HS-27A (cell line): ENCODE results near the gene TFDP2.

Experiments used
- DNase-seq: peaks from one replicate; pipeline ENCODE4 v3.0.0-alpha.2; 2012; ENCODE audit warnings: low read depth, missing footprints

The TFDP2 gene

GRCh38 chr3:142072816-142073215 lies 76.5 kb downstream of the TFDP2 start:
- no peak for DNase-seq

- DNase-seq = no peak
These were observed 83.4 kb downstream of the TFDP2 start for GRCh38 chr3:142065932-142066331.

- no peak for DNase-seq
These were observed 84.0 kb downstream of the TFDP2 start for GRCh38 chr3:142065344-142065743.

DNA sequence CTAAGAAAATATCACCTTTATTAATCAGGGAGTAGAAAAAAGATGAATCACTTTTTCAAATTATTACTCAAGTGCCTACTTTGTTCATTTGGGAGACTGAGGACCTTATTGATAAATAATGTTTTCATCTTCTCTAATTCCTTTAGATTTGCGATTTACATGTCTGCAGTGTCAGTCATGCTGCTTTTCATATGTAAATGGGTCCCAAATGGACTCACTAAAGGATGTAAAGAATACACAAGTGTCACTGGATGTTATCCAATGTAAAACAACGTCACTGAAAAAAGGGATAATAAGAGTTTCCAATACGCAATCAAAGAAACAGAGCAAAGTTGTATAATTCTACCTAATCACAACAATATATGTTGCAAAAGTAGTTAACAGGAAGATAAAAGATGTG lies 84.9 kb downstream of the TFDP2 start:
- no peak for DNase-seq

- DNase-seq = no peak
These were observed 92.0 kb downstream of the TFDP2 start for GRCh38 chr3:142057331-142057725.

DNA sequence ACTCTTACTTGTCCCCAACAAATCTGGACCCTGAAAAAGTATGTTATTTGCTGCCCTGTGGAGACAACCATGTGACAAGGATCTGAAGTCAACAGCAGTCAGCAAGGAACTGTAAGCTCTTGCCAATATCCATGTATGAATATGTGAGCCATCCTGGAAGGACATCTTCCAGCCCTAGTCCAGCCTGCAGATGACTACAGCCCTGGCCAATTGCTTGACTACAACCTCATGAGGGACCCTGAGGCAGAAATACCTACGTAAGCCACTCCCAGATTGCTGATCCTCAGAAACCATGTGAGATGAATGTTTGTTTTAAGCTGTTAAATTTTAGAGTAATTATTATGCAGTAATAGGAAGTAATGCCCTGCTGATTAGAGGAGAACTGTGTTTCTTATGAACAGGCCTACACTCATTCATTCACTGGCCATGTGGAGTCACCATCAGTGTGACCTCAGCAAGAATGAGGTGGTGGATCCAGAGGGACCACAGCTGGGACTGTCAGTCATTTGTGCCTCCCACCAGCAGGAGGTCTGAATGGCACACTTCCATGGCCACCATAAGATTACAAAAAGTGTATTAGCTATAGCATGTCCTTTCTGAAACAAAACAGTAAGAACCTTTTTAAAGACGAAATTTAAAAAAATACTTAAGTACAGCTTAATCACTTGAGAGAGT lies 92.6 kb downstream of the TFDP2 start:
- no peak for DNase-seq

GRCh38 chr3:142053835-142054234 lies 95.5 kb downstream of the TFDP2 start:
- no peak for DNase-seq

- no peak for DNase-seq
These were observed 96.1 kb downstream of the TFDP2 start for GRCh38 chr3:142053244-142053643.

DNA sequence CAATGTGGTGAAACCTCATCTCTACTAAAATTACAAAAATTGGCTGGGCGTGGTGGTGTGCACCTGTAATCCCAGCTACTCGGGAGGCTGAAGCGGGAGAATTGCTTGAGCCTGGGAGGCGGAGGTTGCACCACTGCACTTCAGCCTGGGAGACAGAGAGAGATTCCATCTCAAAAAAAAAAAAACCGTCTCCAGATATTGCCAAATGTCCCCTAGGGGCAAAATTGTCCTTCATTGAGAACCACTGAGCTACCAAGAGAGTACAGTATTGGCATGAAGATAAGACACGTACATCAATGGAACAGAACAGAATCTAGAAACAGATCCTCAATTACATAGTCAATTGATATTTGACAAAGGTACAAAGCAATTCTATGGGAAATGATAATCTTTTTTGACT lies 98.0 kb downstream of the TFDP2 start:
- no peak for DNase-seq

GRCh38 chr3:142047021-142047369 lies 102.3 kb downstream of the TFDP2 start:
- no peak for DNase-seq

GRCh38 chr3:142046320-142047020 lies 102.9 kb downstream of the TFDP2 start:
- DNase-seq = no peak

- DNase-seq = no peak
These were observed 108.3 kb downstream of the TFDP2 start for GRCh38 chr3:142040941-142041491.

DNA sequence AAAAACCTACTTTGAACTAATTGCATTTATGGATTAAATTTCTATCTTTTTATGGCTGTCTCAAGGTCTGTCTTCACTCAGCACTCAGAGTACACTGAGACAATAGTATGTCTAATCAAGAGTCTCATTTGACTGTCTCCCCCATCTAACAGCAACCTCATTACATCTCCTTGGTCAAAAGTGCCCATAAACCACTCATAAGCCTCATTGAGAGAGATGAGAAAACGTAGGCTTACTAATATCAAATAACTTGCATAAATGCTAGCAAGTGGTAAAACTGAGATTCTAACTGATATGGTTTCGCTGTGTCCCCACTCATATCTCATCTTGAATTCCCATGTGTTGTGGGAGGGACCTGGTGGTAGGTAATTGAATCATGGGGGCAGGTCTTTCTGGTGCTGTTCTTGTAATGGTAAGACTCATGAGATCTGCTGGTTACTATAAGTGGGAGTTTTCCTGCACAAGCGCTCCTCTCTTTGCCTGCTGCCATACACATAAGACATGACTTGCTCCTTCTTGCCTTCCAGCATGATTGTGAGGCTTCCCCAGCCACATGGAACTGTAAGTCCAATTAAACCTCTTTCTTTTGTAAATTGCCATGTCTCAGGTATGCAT lies 113.9 kb downstream of the TFDP2 start:
- DNase-seq = no peak

- no peak for DNase-seq
These were observed 116.1 kb downstream of the TFDP2 start for GRCh38 chr3:142033292-142033691.

DNA sequence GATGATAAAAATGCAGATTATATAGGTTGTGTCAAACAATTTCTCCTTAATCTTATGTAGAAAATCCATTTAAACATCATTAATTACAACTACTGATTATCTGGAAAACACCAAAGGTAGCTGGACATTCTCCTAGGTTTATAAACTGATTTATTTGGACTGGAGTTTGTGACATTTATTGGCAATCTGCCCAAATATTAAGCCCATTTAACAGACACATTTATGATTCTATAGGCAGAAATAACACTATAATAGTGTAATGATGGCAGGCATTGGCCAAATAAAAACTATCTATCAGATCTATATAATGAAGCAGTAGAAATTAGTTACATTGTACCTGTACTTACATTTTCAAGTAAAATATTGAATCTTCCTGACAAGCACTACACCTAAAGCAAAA lies 117.8 kb downstream of the TFDP2 start:
- DNase-seq = no peak

DNA sequence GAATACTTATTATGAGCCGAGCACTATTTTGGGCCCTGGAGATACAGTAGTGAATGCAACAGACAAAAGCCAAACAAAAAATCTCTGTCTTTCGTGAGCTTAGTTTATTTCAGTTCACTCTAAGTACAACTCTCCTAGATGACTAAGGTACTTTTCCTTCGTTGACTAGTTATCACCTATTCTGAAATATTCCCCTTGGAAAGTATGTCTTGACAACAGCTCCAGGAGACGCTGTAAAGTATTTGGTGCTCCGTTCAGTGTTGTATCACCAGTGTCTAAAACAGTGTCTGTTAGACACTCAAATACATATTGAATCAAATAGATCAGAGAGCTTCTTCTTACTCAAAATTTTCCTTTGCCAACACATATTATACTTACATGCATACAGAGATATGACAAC lies 119.6 kb downstream of the TFDP2 start:
- no peak for DNase-seq

- DNase-seq = no peak
These were observed 120.2 kb downstream of the TFDP2 start for GRCh38 chr3:142029052-142029642.

GRCh38 chr3:142028243-142028777 lies 121.0 kb downstream of the TFDP2 start:
- DNase-seq = no peak

GRCh38 chr3:142027735-142028134 lies 121.6 kb downstream of the TFDP2 start:
- DNase-seq = no peak

- DNase-seq = no peak
These were observed 122.0 kb downstream of the TFDP2 start for GRCh38 chr3:142027300-142027699.

- no peak for DNase-seq
These were observed 123.0 kb downstream of the TFDP2 start for GRCh38 chr3:142026333-142026732.

DNA sequence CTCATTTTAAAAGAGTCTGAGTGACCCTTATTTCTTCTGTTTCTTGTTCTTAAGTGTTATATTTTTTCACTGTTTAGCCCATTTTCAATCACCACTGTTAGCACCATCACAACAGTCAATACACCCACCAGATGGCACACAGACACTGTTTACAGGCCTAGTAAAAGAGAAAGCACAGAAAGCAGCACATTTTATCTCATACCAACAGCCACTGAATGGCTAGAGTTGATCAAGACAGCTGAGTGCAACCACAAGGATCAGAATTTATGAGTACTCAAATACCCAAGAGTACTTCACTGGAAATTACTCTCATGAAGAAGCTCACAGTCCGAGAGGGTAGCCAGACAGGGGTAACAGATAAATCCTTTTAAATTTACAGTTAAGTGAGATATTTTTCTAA lies 127.0 kb downstream of the TFDP2 start:
- no peak for DNase-seq

- DNase-seq = no peak
These were observed 128.2 kb downstream of the TFDP2 start for GRCh38 chr3:142021127-142021526.
